GM12874 (cell line): ENCODE results near the gene GLCCI1.

Experiments
- CTCF ChIP-seq: IDR thresholded peaks from 2 replicates; pipeline ENCODE4 v1.5.1; 2011; ENCODE audit warnings: low read depth, mild to moderate bottlenecking, control low read depth, low read length, moderate library complexity; ENCODE audit not compliant: insufficient read depth

GLCCI1 gene

GRCh38 chr7:7978860-7979259, 10.3 kb downstream of the GLCCI1 start:
- no peak for TF ChIP-seq CTCF

GRCh38 chr7:7979558-7979957, 11.0 kb downstream of the GLCCI1 start:
- no peak for TF ChIP-seq CTCF

- no peak for TF ChIP-seq CTCF
Observed at GRCh38 chr7:7980134-7980533, 11.5 kb downstream of the GLCCI1 start.

- no peak for TF ChIP-seq CTCF
Observed at GRCh38 chr7:7982904-7983303, 14.3 kb downstream of the GLCCI1 start.

GRCh38 chr7:7984424-7984823, 15.8 kb downstream of the GLCCI1 start:
- no peak for TF ChIP-seq CTCF

- no peak for TF ChIP-seq CTCF
Observed at GRCh38 chr7:7988706-7989105, 20.1 kb downstream of the GLCCI1 start.

- TF ChIP-seq CTCF: no peak
Observed at GRCh38 chr7:7989133-7989532, 20.5 kb downstream of the GLCCI1 start.
